ENCODE data around the gene SESN2. TPM values are rescaled to one million over a fixed set of nuclear protein-coding genes. Genes with fewer than 3 reads are reported as not detected.
A peak's percentile ranks its signal among the peaks of the same experiment; 100 is the strongest.

Gene SESN2
- total RNA-seq, 2 experiments from 2014 or later: 11.7 to 11.8 TPM

- DNase-seq: no peak
- H3K36me3 Mint-ChIP-seq (ENCODE audit: low read depth): peaks cover 5% of the 10 kb centered on the region
- no peak overlapping the region for H3K27ac Mint-ChIP-seq
- POLR2A ChIA-PET: no interaction called here
- H3K9me3 Mint-ChIP-seq: no peaks in the 10 kb centered on the region
- CTCF ChIA-PET: no interaction called here
- no peak overlapping the region for H3K4me3 Mint-ChIP-seq
- H3K4me1 Mint-ChIP-seq: peaks cover 36% of the 10 kb centered on the region
- no peaks in the 10 kb centered on the region for H3K27me3 Mint-ChIP-seq
These were observed 17.6 kb upstream of the SESN2 start for GRCh38 chr1:28241638-28242241.

- Mint-ChIP-seq H3K4me1 (peaks cover 52% of the 10 kb centered on the region), H3K36me3 (ENCODE audit: low read depth) (peaks cover 5% of the 10 kb centered on the region), H3K4me3 (peak overlapping the region; percentile 21), H3K9me3 (no peaks in the 10 kb centered on the region), H3K27me3 (no peaks in the 10 kb centered on the region), H3K27ac (peak overlapping the region; percentile 89)
- ChIA-PET CTCF (interaction anchor here (1.2 to 4.8 kb wide), 2 partner anchors 9 to 12 kb away, joined by 4 to 35 read pairs; partner anchors contain the start of genes ATP5IF1 and DNAJC8), POLR2A (interaction anchor here (0.6 kb wide), 1 partner anchor 223 kb away, joined by 5 read pairs; no protein-coding TSS in a partner anchor)
- no peak for DNase-seq
These were observed 15.5 kb upstream of the SESN2 start for GRCh38 chr1:28243685-28244311.

- ChIA-PET POLR2A (no interaction called here), CTCF (interaction anchor here (0.5 to 4.8 kb wide), 4 partner anchors 10 to 311 kb away, joined by 3 to 35 read pairs (median 4); partner anchors contain the start of genes ATP5IF1 and DNAJC8)
- Mint-ChIP-seq H3K27me3 (no peaks in the 10 kb centered on the region), H3K4me3 (no peak overlapping the region), H3K36me3 (ENCODE audit: low read depth) (peaks cover 2% of the 10 kb centered on the region), H3K27ac (peak overlapping the region; percentile 89), H3K9me3 (no peaks in the 10 kb centered on the region), H3K4me1 (peaks cover 59% of the 10 kb centered on the region)
- DNase-seq: no peak
These were observed 14.6 kb upstream of the SESN2 start for GRCh38 chr1:28244549-28245251.

GRCh38 chr1:28246427-28246832, 12.9 kb upstream of the SESN2 start:
- CTCF ChIA-PET: interaction anchor here (0.6 to 4.8 kb wide), 6 partner anchors 10 to 612 kb away, joined by 3 to 35 read pairs (median 4); partner anchors contain the start of genes ATP5IF1 and DNAJC8
- Mint-ChIP-seq H3K27ac (peak overlapping the region; percentile 98), H3K4me3 (peak overlapping the region; percentile 83), H3K36me3 (ENCODE audit: low read depth) (peaks cover 2% of the 10 kb centered on the region), H3K27me3 (no peaks in the 10 kb centered on the region), H3K9me3 (no peaks in the 10 kb centered on the region), H3K4me1 (peaks cover 65% of the 10 kb centered on the region)
- peak; percentile 78 for DNase-seq
- POLR2A ChIA-PET: interaction anchor here (0.6 to 1.2 kb wide), 6 partner anchors 10 to 473 kb away, joined by 3 to 4 read pairs (median 3); partner anchors contain the start of genes ATP5IF1, RCC1 and STX12

GRCh38 chr1:28247612-28248272, 11.6 kb upstream of the SESN2 start:
- H3K4me1 Mint-ChIP-seq: peaks cover 60% of the 10 kb centered on the region
- peak overlapping the region; percentile 83 for H3K4me3 Mint-ChIP-seq
- no peaks in the 10 kb centered on the region for H3K27me3 Mint-ChIP-seq
- peaks cover 2% of the 10 kb centered on the region for H3K36me3 Mint-ChIP-seq (ENCODE audit: low read depth)
- peak; percentile 19 for DNase-seq
- CTCF ChIA-PET: interaction anchor here (0.5 to 4.2 kb wide), 19 partner anchors 10 to 335 kb away, joined by 3 to 31 read pairs (median 5); partner anchors contain the start of genes ATP5IF1, MED18 and SESN2
- H3K9me3 Mint-ChIP-seq: no peaks in the 10 kb centered on the region
- POLR2A ChIA-PET: interaction anchor here (1.3 kb wide), 1 partner anchor 334 kb away, joined by 3 read pairs; no protein-coding TSS in a partner anchor
- peak overlapping the region; percentile 98 for H3K27ac Mint-ChIP-seq

GRCh38 chr1:28248273-28249012, 10.9 kb upstream of the SESN2 start:
- Mint-ChIP-seq H3K4me3 (peak overlapping the region; percentile 83), H3K27me3 (no peaks in the 10 kb centered on the region), H3K9me3 (no peaks in the 10 kb centered on the region), H3K4me1 (peaks cover 53% of the 10 kb centered on the region), H3K27ac (peak overlapping the region; percentile 98), H3K36me3 (ENCODE audit: low read depth) (peaks cover 2% of the 10 kb centered on the region)
- DNase-seq: peak; percentile 89
- CTCF ChIA-PET: interaction anchor here (0.5 to 4.2 kb wide), 24 partner anchors 9 to 334 kb away, joined by 3 to 31 read pairs (median 4); partner anchors contain the start of genes ATP5IF1, MED18 and SESN2
- POLR2A ChIA-PET: interaction anchor here (0.7 to 1.4 kb wide), 3 partner anchors 74 to 333 kb away, joined by 3 to 5 read pairs (median 3); no protein-coding TSS in a partner anchor

- CTCF ChIA-PET: interaction anchor here (0.5 to 4.2 kb wide), 21 partner anchors 8 to 628 kb away, joined by 3 to 31 read pairs (median 4); partner anchors contain the start of genes ATP5IF1, MED18 and SESN2
- Mint-ChIP-seq H3K4me1 (peaks cover 45% of the 10 kb centered on the region), H3K4me3 (peak overlapping the region; percentile 83), H3K9me3 (no peaks in the 10 kb centered on the region), H3K27ac (peak overlapping the region; percentile 98), H3K36me3 (ENCODE audit: low read depth) (no peaks in the 10 kb centered on the region), H3K27me3 (no peaks in the 10 kb centered on the region)
- POLR2A ChIA-PET: interaction anchor here (0.6 to 1.4 kb wide), 4 partner anchors 73 to 332 kb away, joined by 3 to 5 read pairs (median 3); no protein-coding TSS in a partner anchor
- DNase-seq: no peak
These were observed 10.1 kb upstream of the SESN2 start for GRCh38 chr1:28249013-28249865.

GRCh38 chr1:28249866-28250295, 9.4 kb upstream of the SESN2 start:
- ChIA-PET POLR2A (interaction anchor here (0.6 kb wide), 1 partner anchor 125 kb away, joined by 3 read pairs; no protein-coding TSS in a partner anchor), CTCF (interaction anchor here (0.9 to 4.2 kb wide), 3 partner anchors 12 to 627 kb away, joined by 3 to 31 read pairs (median 4); partner anchors contain the start of gene SESN2)
- Mint-ChIP-seq H3K9me3 (no peaks in the 10 kb centered on the region), H3K27ac (peak overlapping the region; percentile 41), H3K36me3 (ENCODE audit: low read depth) (no peaks in the 10 kb centered on the region), H3K4me1 (peaks cover 38% of the 10 kb centered on the region), H3K27me3 (no peaks in the 10 kb centered on the region), H3K4me3 (no peak overlapping the region)
- DNase-seq: no peak

- Mint-ChIP-seq H3K27ac (peak overlapping the region; percentile 89), H3K4me3 (peak overlapping the region; percentile 34), H3K9me3 (no peaks in the 10 kb centered on the region), H3K36me3 (ENCODE audit: low read depth) (peaks cover 5% of the 10 kb centered on the region), H3K4me1 (peaks cover 42% of the 10 kb centered on the region), H3K27me3 (peaks cover 2% of the 10 kb centered on the region)
- peak; percentile 24 for DNase-seq
- ChIA-PET CTCF (interaction anchor here (0.6 to 2.8 kb wide), 6 partner anchors 8 to 715 kb away, joined by 3 to 17 read pairs (median 4); no protein-coding TSS in a partner anchor), POLR2A (interaction anchor here (0.6 kb wide), 1 partner anchor 10 kb away, joined by 4 read pairs; no protein-coding TSS in a partner anchor)
These were observed 3.0 kb upstream of the SESN2 start for GRCh38 chr1:28256197-28256827.

- ChIA-PET CTCF (interaction anchor here (0.9 to 2.8 kb wide), 3 partner anchors 9 to 330 kb away, joined by 3 to 17 read pairs (median 3); no protein-coding TSS in a partner anchor), POLR2A (no interaction called here)
- Mint-ChIP-seq H3K27ac (no peak overlapping the region), H3K36me3 (ENCODE audit: low read depth) (peaks cover 5% of the 10 kb centered on the region), H3K4me3 (no peak overlapping the region), H3K9me3 (no peaks in the 10 kb centered on the region), H3K4me1 (peaks cover 45% of the 10 kb centered on the region), H3K27me3 (peaks cover 2% of the 10 kb centered on the region)
- no peak for DNase-seq
These were observed 1.6 kb upstream of the SESN2 start for GRCh38 chr1:28257736-28258135.
